Measurements from ENCODE around the gene SLA2.

SLA2 gene

GRCh38 chr20:36613974-36614373, 32.0 kb downstream of the SLA2 start:
- TF ChIP-seq FOXP2 (optimal IDR thresholded peaks at IDR 0.05; ENCODE audit: borderline replicate concordance, extremely low read depth, extremely low read length, insufficient read depth) = no peak
- TF ChIP-seq SIN3A (IDR thresholded peaks at IDR 0.05; ENCODE audit: borderline replicate concordance, insufficient read depth, low read length) = no peak
- TF ChIP-seq POLR2AphosphoS5 (IDR thresholded peaks at IDR 0.05; ENCODE audit: low read depth, low read length) = no peak
- TF ChIP-seq, protein P1, sequence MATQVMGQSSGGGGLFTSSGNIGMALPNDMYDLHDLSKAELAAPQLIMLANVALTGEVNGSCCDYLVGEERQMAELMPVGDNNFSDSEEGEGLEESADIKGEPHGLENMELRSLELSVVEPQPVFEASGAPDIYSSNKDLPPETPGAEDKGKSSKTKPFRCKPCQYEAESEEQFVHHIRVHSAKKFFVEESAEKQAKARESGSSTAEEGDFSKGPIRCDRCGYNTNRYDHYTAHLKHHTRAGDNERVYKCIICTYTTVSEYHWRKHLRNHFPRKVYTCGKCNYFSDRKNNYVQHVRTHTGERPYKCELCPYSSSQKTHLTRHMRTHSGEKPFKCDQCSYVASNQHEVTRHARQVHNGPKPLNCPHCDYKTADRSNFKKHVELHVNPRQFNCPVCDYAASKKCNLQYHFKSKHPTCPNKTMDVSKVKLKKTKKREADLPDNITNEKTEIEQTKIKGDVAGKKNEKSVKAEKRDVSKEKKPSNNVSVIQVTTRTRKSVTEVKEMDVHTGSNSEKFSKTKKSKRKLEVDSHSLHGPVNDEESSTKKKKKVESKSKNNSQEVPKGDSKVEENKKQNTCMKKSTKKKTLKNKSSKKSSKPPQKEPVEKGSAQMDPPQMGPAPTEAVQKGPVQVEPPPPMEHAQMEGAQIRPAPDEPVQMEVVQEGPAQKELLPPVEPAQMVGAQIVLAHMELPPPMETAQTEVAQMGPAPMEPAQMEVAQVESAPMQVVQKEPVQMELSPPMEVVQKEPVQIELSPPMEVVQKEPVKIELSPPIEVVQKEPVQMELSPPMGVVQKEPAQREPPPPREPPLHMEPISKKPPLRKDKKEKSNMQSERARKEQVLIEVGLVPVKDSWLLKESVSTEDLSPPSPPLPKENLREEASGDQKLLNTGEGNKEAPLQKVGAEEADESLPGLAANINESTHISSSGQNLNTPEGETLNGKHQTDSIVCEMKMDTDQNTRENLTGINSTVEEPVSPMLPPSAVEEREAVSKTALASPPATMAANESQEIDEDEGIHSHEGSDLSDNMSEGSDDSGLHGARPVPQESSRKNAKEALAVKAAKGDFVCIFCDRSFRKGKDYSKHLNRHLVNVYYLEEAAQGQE (IDR thresholded peaks at IDR 0.05; ENCODE audit: insufficient read depth in 1 of 2, low read depth in 2 of 2, low read length in 2 of 2) = no peak
- TF ChIP-seq TAF1 (IDR thresholded peaks at IDR 0.05; ENCODE audit: borderline replicate concordance, insufficient read depth, low read length) = no peak

DNA sequence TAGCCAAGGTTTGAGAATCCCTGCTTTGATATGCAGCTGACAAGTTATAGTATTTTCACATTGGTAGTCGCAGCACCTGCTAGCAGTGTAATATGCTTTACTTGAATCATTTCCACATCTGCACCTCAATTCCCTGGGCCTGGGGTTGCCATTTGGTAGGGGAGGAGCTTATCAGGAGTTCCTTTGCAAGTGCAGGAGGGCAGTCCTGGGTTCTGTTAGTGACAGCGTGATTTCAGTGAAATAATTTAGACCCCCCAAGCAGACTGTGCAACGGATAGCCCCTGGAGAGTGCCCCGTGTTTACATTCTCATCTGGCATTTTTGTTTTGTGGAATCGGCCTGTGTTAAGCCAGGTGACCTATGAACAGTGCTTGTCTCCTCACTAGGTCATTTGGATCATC, 34.4 kb downstream of the SLA2 start:
- TF ChIP-seq TAF1 (IDR thresholded peaks at IDR 0.05; ENCODE audit: borderline replicate concordance, insufficient read depth, low read length) (no peak), FOXP2 (optimal IDR thresholded peaks at IDR 0.05; ENCODE audit: borderline replicate concordance, extremely low read depth, extremely low read length, insufficient read depth) (no peak), SIN3A (IDR thresholded peaks at IDR 0.05; ENCODE audit: borderline replicate concordance, insufficient read depth, low read length) (no peak), POLR2AphosphoS5 (IDR thresholded peaks at IDR 0.05; ENCODE audit: low read depth, low read length) (no peak)
- TF ChIP-seq, protein P1 (IDR thresholded peaks at IDR 0.05; ENCODE audit: insufficient read depth in 1 of 2, low read depth in 2 of 2, low read length in 2 of 2) = no peak

DNA sequence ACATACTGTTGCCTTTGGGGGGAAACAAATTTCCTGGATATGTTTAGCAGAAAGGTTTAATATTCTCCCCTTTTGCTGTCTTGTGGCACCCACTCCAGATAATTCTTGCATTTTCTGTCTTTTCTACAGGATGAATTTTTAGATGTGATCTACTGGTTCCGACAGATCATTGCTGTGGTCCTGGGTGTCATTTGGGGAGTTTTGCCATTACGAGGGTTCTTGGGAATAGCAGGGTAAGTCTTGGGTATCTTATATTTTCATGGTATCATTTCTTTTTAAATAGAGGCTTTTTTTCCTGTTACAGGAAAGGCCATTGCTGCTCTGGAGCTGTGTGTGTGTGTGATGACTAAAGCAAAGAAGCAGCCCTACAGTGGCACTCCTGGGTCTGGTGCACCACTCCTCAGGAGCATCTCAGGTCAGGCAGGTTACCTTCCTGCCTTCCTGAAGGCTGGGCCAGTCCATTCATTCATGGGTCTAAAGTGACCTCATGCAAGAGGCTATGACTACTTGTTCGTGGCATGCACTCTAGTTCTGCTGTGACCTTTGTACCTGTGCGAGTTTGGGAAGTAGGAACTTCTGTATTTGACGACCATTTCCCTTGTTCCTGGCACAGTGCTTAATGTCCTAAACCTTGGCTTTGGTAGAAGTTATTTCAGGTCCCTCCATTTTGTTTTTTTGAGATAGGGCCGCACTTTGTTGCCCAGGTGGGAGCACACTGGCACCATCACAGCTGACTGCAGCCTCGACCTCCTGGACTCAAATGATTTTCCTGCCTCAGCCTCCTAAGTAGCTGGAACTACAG, 38.2 kb downstream of the SLA2 start:
- no peak for TF ChIP-seq FOXP2 (optimal IDR thresholded peaks at IDR 0.05; ENCODE audit: borderline replicate concordance, extremely low read depth, extremely low read length, insufficient read depth)
- no peak for TF ChIP-seq SIN3A (IDR thresholded peaks at IDR 0.05; ENCODE audit: borderline replicate concordance, insufficient read depth, low read length)
- TF ChIP-seq TAF1 (IDR thresholded peaks at IDR 0.05; ENCODE audit: borderline replicate concordance, insufficient read depth, low read length) = no peak
- no peak for TF ChIP-seq POLR2AphosphoS5 (IDR thresholded peaks at IDR 0.05; ENCODE audit: low read depth, low read length)
- TF ChIP-seq, protein P1 (IDR thresholded peaks at IDR 0.05; ENCODE audit: insufficient read depth in 1 of 2, low read depth in 2 of 2, low read length in 2 of 2) = no peak

DNA sequence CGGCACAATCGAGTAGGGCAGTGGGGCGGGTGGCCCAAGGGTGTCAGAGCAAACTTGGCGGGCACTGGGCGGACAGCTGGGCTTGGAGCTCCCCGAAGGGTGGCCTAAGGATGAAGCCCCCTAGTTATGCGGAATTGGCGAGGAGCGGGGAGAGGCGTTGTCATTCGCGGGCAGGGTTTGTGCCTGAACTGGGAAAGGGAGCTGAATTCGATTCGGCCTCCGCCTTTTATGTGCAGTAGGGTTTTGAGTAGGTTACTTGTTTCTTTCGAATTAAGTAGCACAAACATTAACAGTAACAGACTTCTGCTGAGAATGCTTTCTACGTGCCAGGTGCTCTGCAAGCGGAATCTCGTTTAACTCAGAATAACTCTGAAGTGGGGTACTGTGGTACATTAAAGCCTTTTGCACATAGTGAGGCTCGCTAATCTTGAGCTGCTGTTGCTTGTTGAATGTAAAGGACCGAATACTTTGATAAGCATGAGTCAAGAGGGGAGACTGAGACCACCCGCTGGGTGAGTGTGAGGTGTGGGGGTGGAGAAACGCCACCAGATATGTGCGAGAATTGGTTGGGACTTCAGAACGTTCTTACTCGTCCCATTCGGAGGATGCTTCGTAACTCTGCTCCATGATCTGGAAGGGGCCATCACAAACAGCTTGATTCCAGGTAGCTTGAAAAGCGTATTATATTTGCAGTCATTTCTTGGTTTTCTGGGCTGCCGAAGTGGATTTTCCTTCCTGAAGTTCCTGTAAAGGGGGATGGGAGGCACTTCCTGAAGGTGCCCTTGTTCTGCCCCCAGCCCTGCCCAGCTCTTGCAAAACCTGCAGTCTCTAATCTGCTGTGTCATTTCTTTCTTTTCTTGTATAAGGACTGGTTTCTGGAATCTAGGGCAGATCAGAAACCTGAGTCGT, 39.6 kb downstream of the SLA2 start:
- TF ChIP-seq, protein P1 (IDR thresholded peaks at IDR 0.05; ENCODE audit: insufficient read depth in 1 of 2, low read depth in 2 of 2, low read length in 2 of 2) = no peak
- TF ChIP-seq TAF1 (IDR thresholded peaks at IDR 0.05; ENCODE audit: borderline replicate concordance, insufficient read depth, low read length) (no peak), FOXP2 (optimal IDR thresholded peaks at IDR 0.05; ENCODE audit: borderline replicate concordance, extremely low read depth, extremely low read length, insufficient read depth) (no peak), SIN3A (IDR thresholded peaks at IDR 0.05; ENCODE audit: borderline replicate concordance, insufficient read depth, low read length) (no peak), POLR2AphosphoS5 (IDR thresholded peaks at IDR 0.05; ENCODE audit: low read depth, low read length) (no peak)

Data from PFSK-1 (cell line).